ENCODE results near the gene SMIM1. TPM values are rescaled to one million over a fixed set of nuclear protein-coding genes. Genes with fewer than 3 reads are reported as not detected.
"Not testable (repeated sequence)": the region's sequence is repeated elsewhere in the genome, so short reads cannot be mapped to it uniquely, and the experiment has no call there.

Gene SMIM1
- total and polyA plus RNA-seq, 4 donors: 0.99 to 10.1 (median 3.3) TPM

- H3K36me3 ChIP-seq (ENCODE audit: control insufficient read depth, insufficient read depth, low read length); H3K27ac ChIP-seq (ENCODE audit: low read depth, low read length): not testable (repeated sequence)
- WGBS (ENCODE audit: insufficient coverage): 51% methylated on average over 7 of the region's 7 CpGs
These were observed 32.0 kb downstream of the SMIM1 start for GRCh38 chr1:3804627-3804944.

GRCh38 chr1:3805038-3805437 is 32.5 kb downstream of the SMIM1 start:
- Histone ChIP-seq H3K27ac (ENCODE audit: low read depth, low read length) (no peak overlapping the region), H3K4me1 (ENCODE audit: control insufficient read depth, insufficient read depth, low read length) (peaks cover 4% of the 10 kb centered on the region), H3K36me3 (ENCODE audit: control insufficient read depth, insufficient read depth, low read length) (no peaks in the 10 kb centered on the region), H3K27me3 (ENCODE audit: control insufficient read depth, insufficient read depth, low read length) (no peaks in the 10 kb centered on the region), H3K9me3 (ENCODE audit: control insufficient read depth, insufficient read depth, low read length) (no peaks in the 10 kb centered on the region), H3K4me3 (ENCODE audit: low read depth, low read length) (no peak overlapping the region)
- 79% methylated on average over 11 of the region's 11 CpGs for WGBS (ENCODE audit: insufficient coverage)
- no peak for DNase-seq (ENCODE audit: low read depth in 4 of 6, low spot score in 6 of 6)

More at GRCh38 chr1:3804627-3804944, 32.0 kb downstream of the SMIM1 start:
- not testable (repeated sequence) for H3K4me1 ChIP-seq (ENCODE audit: control insufficient read depth, insufficient read depth, low read length); H3K27me3 ChIP-seq (ENCODE audit: control insufficient read depth, insufficient read depth, low read length); DNase-seq (ENCODE audit: low read depth in 4 of 6, low spot score in 6 of 6); H3K4me3 ChIP-seq (ENCODE audit: low read depth, low read length); H3K9me3 ChIP-seq (ENCODE audit: control insufficient read depth, insufficient read depth, low read length)

- no peak overlapping the region for H3K27ac ChIP-seq (ENCODE audit: low read depth, low read length)
- no peak overlapping the region for H3K4me3 ChIP-seq (ENCODE audit: low read depth, low read length)
- no peaks in the 10 kb centered on the region for H3K9me3 ChIP-seq (ENCODE audit: control insufficient read depth, insufficient read depth, low read length)
- no peaks in the 10 kb centered on the region for H3K4me1 ChIP-seq (ENCODE audit: control insufficient read depth, insufficient read depth, low read length)
- 67% methylated on average over 2 of the region's 5 CpGs for WGBS (ENCODE audit: insufficient coverage)
- DNase-seq (ENCODE audit: low read depth in 4 of 6, low spot score in 6 of 6): no peak
- peaks cover 3% of the 10 kb centered on the region for H3K36me3 ChIP-seq (ENCODE audit: control insufficient read depth, insufficient read depth, low read length)
- H3K27me3 ChIP-seq (ENCODE audit: control insufficient read depth, insufficient read depth, low read length): no peaks in the 10 kb centered on the region
These were observed 35.2 kb downstream of the SMIM1 start for GRCh38 chr1:3807769-3808168.

GRCh38 chr1:3809680-3810079 is 37.1 kb downstream of the SMIM1 start:
- Histone ChIP-seq H3K4me3 (ENCODE audit: low read depth, low read length) (no peak overlapping the region), H3K36me3 (ENCODE audit: control insufficient read depth, insufficient read depth, low read length) (peaks cover 14% of the 10 kb centered on the region), H3K27ac (ENCODE audit: low read depth, low read length) (no peak overlapping the region), H3K4me1 (ENCODE audit: control insufficient read depth, insufficient read depth, low read length) (no peaks in the 10 kb centered on the region), H3K27me3 (ENCODE audit: control insufficient read depth, insufficient read depth, low read length) (no peaks in the 10 kb centered on the region), H3K9me3 (ENCODE audit: control insufficient read depth, insufficient read depth, low read length) (no peaks in the 10 kb centered on the region)
- no peak for DNase-seq (ENCODE audit: low read depth in 4 of 6, low spot score in 6 of 6)
- WGBS (ENCODE audit: insufficient coverage): 71% methylated on average over 5 of the region's 7 CpGs

- WGBS (ENCODE audit: insufficient coverage): 84% methylated on average over 3 of the region's 9 CpGs
- H3K36me3 ChIP-seq (ENCODE audit: control insufficient read depth, insufficient read depth, low read length): peaks cover 20% of the 10 kb centered on the region
- not testable (repeated sequence) for H3K9me3 ChIP-seq (ENCODE audit: control insufficient read depth, insufficient read depth, low read length); H3K27me3 ChIP-seq (ENCODE audit: control insufficient read depth, insufficient read depth, low read length); H3K27ac ChIP-seq (ENCODE audit: low read depth, low read length); H3K4me3 ChIP-seq (ENCODE audit: low read depth, low read length); DNase-seq (ENCODE audit: low read depth in 4 of 6, low spot score in 6 of 6); H3K4me1 ChIP-seq (ENCODE audit: control insufficient read depth, insufficient read depth, low read length)
These were observed 37.7 kb downstream of the SMIM1 start for GRCh38 chr1:3810149-3810761.

GRCh38 chr1:3811595-3811911 is 39.0 kb downstream of the SMIM1 start:
- no peaks in the 10 kb centered on the region for H3K9me3 ChIP-seq (ENCODE audit: control insufficient read depth, insufficient read depth, low read length)
- H3K4me1 ChIP-seq (ENCODE audit: control insufficient read depth, insufficient read depth, low read length): no peaks in the 10 kb centered on the region
- no peaks in the 10 kb centered on the region for H3K27me3 ChIP-seq (ENCODE audit: control insufficient read depth, insufficient read depth, low read length)
- H3K27ac ChIP-seq (ENCODE audit: low read depth, low read length): no peak overlapping the region
- no peak overlapping the region for H3K4me3 ChIP-seq (ENCODE audit: low read depth, low read length)
- DNase-seq (ENCODE audit: low read depth in 4 of 6, low spot score in 6 of 6): no peak
- 17% methylated on average over 1 of the region's 2 CpGs for WGBS (ENCODE audit: insufficient coverage)
- peaks cover 31% of the 10 kb centered on the region for H3K36me3 ChIP-seq (ENCODE audit: control insufficient read depth, insufficient read depth, low read length)

GRCh38 chr1:3814065-3814464 is 41.5 kb downstream of the SMIM1 start:
- no peak overlapping the region for H3K27ac ChIP-seq (ENCODE audit: low read depth, low read length)
- H3K9me3 ChIP-seq (ENCODE audit: control insufficient read depth, insufficient read depth, low read length): no peaks in the 10 kb centered on the region
- peaks cover 51% of the 10 kb centered on the region for H3K36me3 ChIP-seq (ENCODE audit: control insufficient read depth, insufficient read depth, low read length)
- no peak overlapping the region for H3K4me3 ChIP-seq (ENCODE audit: low read depth, low read length)
- no peaks in the 10 kb centered on the region for H3K4me1 ChIP-seq (ENCODE audit: control insufficient read depth, insufficient read depth, low read length)
- H3K27me3 ChIP-seq (ENCODE audit: control insufficient read depth, insufficient read depth, low read length): no peaks in the 10 kb centered on the region
- 80% methylated on average over 1 of the region's 2 CpGs for WGBS (ENCODE audit: insufficient coverage)
- DNase-seq (ENCODE audit: low read depth in 4 of 6, low spot score in 6 of 6): no peak

GRCh38 chr1:3814771-3815561 is 42.4 kb downstream of the SMIM1 start:
- no peak for DNase-seq (ENCODE audit: low read depth in 4 of 6, low spot score in 6 of 6)
- 90% methylated on average over 42 of the region's 42 CpGs for WGBS (ENCODE audit: insufficient coverage)
- peaks cover 60% of the 10 kb centered on the region for H3K36me3 ChIP-seq (ENCODE audit: control insufficient read depth, insufficient read depth, low read length)
- no peak overlapping the region for H3K27ac ChIP-seq (ENCODE audit: low read depth, low read length)
- no peaks in the 10 kb centered on the region for H3K9me3 ChIP-seq (ENCODE audit: control insufficient read depth, insufficient read depth, low read length)
- no peaks in the 10 kb centered on the region for H3K4me1 ChIP-seq (ENCODE audit: control insufficient read depth, insufficient read depth, low read length)
- H3K4me3 ChIP-seq (ENCODE audit: low read depth, low read length): no peak overlapping the region
- H3K27me3 ChIP-seq (ENCODE audit: control insufficient read depth, insufficient read depth, low read length): no peaks in the 10 kb centered on the region

- 91% methylated on average over 33 of the region's 38 CpGs for WGBS (ENCODE audit: insufficient coverage)
- H3K27ac ChIP-seq (ENCODE audit: low read depth, low read length): no peak overlapping the region
- peaks cover 14% of the 10 kb centered on the region for H3K4me1 ChIP-seq (ENCODE audit: control insufficient read depth, insufficient read depth, low read length)
- no peak overlapping the region for H3K4me3 ChIP-seq (ENCODE audit: low read depth, low read length)
- H3K27me3 ChIP-seq (ENCODE audit: control insufficient read depth, insufficient read depth, low read length): no peaks in the 10 kb centered on the region
- no peak for DNase-seq (ENCODE audit: low read depth in 4 of 6, low spot score in 6 of 6)
- H3K9me3 ChIP-seq (ENCODE audit: control insufficient read depth, insufficient read depth, low read length): no peaks in the 10 kb centered on the region
- peaks cover 72% of the 10 kb centered on the region for H3K36me3 ChIP-seq (ENCODE audit: control insufficient read depth, insufficient read depth, low read length)
These were observed 44.0 kb downstream of the SMIM1 start for GRCh38 chr1:3816331-3817137.

Measured in spinal cord (tissue), 10 donors.